ENCODE data around the gene DENND4C.
A peak's percentile ranks its signal among the peaks of the same experiment; 100 is the strongest.

DENND4C gene

DNA sequence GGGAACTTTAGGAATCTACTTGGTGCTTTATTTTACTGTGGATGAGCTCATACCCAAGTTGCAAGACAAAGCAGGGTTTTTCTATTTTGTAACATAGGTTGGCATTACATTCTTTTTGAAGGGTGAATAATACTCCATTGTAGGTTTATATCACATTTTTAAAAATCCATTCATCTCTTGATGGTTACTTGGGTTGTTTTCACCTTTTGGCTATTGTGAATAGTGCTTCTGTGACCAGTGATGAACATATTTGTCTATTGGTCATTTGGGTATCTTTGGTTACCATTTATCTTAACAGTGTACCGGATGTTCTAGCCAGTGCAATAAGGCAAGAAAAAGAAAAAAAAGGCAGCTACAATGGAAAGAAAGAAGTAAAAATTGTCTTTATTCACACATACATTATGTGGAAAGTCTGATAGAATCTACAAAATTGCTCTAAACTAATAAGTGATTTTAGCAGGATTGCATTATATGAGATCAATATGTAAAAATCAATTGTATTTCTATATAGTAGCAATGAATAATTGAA, 40.0 kb downstream of the DENND4C start:
- DNase-seq (ENCODE audit: low read depth): no peak
- H3K4me3 ChIP-seq (ENCODE audit: low read length): no peak overlapping the region
- TF ChIP-seq, protein P1, sequence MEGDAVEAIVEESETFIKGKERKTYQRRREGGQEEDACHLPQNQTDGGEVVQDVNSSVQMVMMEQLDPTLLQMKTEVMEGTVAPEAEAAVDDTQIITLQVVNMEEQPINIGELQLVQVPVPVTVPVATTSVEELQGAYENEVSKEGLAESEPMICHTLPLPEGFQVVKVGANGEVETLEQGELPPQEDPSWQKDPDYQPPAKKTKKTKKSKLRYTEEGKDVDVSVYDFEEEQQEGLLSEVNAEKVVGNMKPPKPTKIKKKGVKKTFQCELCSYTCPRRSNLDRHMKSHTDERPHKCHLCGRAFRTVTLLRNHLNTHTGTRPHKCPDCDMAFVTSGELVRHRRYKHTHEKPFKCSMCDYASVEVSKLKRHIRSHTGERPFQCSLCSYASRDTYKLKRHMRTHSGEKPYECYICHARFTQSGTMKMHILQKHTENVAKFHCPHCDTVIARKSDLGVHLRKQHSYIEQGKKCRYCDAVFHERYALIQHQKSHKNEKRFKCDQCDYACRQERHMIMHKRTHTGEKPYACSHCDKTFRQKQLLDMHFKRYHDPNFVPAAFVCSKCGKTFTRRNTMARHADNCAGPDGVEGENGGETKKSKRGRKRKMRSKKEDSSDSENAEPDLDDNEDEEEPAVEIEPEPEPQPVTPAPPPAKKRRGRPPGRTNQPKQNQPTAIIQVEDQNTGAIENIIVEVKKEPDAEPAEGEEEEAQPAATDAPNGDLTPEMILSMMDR (IDR thresholded peaks at IDR 0.05; ENCODE audit: insufficient read depth, low read depth, low read length, missing control alignments): no peak

DNA sequence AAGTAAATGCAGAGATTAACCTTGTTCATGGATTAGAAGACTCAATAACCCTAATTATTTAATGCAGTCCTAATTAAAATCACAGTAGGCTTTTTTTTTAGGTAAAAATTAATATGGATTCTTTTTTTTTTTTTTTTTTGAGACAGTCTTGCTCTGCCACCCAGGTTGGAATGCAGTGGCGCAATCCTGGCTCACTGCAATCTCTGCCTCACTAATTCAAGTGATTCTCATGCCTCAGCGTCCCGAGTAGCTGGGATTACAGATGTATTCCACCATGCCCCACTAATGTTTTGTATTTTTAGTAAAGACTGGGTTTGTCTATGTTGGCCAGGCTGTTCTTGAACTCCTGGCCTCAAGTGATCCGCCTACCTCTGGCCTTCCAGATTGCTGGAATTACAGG, 40.6 kb downstream of the DENND4C start:
- peak; percentile 63 for DNase-seq (ENCODE audit: low read depth)
- no peak overlapping the region for H3K4me3 ChIP-seq (ENCODE audit: low read length)
- TF ChIP-seq, protein P1 (IDR thresholded peaks at IDR 0.05; ENCODE audit: insufficient read depth, low read depth, low read length, missing control alignments): no peak

DNA sequence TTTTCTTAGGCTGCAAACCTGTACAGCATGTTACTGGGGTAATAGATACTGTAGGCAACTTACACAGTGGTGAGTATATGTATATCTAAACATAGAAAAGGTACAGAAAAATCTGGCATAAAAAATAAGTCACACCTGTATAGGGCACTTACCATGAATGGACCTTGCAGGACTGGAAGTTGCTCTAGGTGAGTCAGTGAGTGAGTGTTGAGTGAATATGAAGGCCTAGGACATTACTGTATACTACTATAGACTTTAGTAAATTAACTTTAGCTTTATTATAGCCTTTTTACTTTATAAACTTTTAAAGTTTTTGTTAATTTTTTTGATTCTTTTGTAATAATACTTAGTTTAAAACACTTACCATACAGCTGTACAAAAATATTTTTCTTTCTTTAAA, 51.3 kb downstream of the DENND4C start:
- TF ChIP-seq, protein P1 (IDR thresholded peaks at IDR 0.05; ENCODE audit: insufficient read depth, low read depth, low read length, missing control alignments): no peak
- DNase-seq (ENCODE audit: low read depth): peak; percentile 66
- H3K4me3 ChIP-seq (ENCODE audit: low read length): no peak overlapping the region

DNA sequence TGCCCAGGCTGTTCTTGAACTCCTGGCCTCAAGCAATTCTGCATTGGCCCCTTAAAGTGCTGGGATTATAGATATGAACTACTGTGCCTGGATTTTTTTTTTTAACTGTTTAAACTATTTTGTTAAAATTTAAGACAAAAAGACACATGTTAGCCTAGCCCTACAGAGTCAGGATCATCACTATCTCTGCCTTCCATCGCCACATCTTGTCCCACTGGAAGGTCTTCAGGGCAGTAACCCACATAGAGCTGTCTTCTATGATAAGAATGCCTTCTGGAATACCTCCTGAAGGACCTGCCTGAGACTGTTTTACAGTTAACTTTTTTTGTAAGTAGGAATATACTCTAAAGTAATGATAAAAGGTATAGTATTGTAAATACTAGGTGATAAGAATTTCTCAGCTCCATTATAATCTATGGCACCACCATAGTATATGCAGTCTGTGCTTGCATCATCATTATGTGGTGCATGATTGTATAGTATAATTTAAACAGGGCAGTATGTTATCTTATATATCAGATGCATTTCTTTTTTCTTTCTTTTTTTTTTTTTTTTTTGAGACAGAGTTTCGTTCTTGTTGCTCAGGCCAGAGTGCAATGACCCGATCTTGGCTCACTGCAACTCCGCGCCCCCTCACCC, 52.7 kb downstream of the DENND4C start:
- TF ChIP-seq, protein P1 (IDR thresholded peaks at IDR 0.05; ENCODE audit: insufficient read depth, low read depth, low read length, missing control alignments): no peak
- no peak for DNase-seq (ENCODE audit: low read depth)
- no peak overlapping the region for H3K4me3 ChIP-seq (ENCODE audit: low read length)

DNA sequence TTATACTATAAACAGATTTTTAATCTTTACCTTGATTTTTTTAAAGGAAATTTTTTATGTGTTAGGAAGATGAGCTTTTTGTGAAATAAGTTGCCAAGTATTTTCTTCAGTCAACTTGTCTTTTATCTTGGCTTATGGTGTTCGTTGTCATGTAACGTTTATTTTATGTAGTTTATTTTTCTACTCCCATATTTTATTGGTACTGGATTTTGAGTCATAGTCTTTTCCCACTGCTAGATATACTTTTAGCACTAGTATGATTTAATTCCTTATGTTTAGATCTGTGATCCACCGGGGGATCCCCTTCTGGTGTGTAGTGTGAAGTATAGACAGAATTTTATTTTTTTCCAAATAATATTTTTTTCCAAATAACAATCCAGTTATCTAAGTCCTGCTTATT, 54.2 kb downstream of the DENND4C start:
- H3K4me3 ChIP-seq (ENCODE audit: low read length): no peak overlapping the region
- TF ChIP-seq, protein P1 (IDR thresholded peaks at IDR 0.05; ENCODE audit: insufficient read depth, low read depth, low read length, missing control alignments): no peak

DNA sequence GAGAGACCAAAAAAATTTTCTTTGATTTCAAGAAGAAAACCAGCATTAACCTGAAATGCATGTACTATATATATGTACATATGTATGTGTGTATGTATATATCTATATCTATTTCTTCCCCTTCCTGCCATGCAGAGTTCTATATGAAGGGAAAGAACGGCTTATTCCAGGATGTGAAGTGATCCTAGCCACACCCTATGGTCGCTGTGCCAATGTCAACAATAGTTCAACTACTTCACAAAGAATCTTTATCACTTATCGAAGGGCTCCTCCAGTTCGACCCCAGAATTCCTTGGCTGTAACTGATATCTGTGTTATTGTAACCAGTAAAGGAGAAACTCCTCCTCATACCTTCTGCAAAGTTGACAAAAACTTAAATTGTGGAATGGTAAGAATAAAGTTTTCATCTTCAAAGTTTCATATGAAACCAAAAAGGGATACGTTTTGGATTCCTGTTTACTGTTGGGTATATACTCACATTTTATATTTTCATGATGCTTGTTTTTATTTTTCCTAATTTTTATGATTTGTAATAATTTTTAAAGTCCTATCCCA, 56.2 kb downstream of the DENND4C start:
- no peak overlapping the region for H3K4me3 ChIP-seq (ENCODE audit: low read length)
- TF ChIP-seq, protein P1 (IDR thresholded peaks at IDR 0.05; ENCODE audit: insufficient read depth, low read depth, low read length, missing control alignments): no peak

More for the DNA sequence above, 54.2 kb downstream of the DENND4C start:
- DNase-seq (ENCODE audit: low read depth): no peak

More for the DNA sequence above, 56.2 kb downstream of the DENND4C start:
- DNase-seq (ENCODE audit: low read depth): peak; percentile 46
